Measurements from ENCODE around the gene TRPM3. TPM values are rescaled to one million over a fixed set of nuclear protein-coding genes. Genes with fewer than 3 reads are reported as not detected.

The TRPM3 gene
- total RNA-seq, 1 donor from 2014 or later, result 0.13 TPM

GRCh38 chr9:71098801-71099200 is 22.6 kb downstream of the TRPM3 start:
- DNase-seq (ENCODE audit: low read depth in 2 of 2), result no peak

- DNase-seq (ENCODE audit: low read depth in 2 of 2), result no peak
Observed at GRCh38 chr9:71097671-71098070, 23.8 kb downstream of the TRPM3 start.

- DNase-seq (ENCODE audit: low read depth in 2 of 2), result no peak
Observed at GRCh38 chr9:71096421-71097108, 24.9 kb downstream of the TRPM3 start.

- no peak for DNase-seq (ENCODE audit: low read depth in 2 of 2)
Observed at GRCh38 chr9:71094708-71095251, 26.6 kb downstream of the TRPM3 start.

GRCh38 chr9:71090896-71091295 is 30.5 kb downstream of the TRPM3 start:
- no peak for DNase-seq (ENCODE audit: low read depth in 2 of 2)

- DNase-seq (ENCODE audit: low read depth in 2 of 2), result no peak
Observed at GRCh38 chr9:71079451-71079850, 42.0 kb downstream of the TRPM3 start.

- DNase-seq (ENCODE audit: low read depth in 2 of 2), result no peak
Observed at GRCh38 chr9:71076096-71076495, 45.3 kb downstream of the TRPM3 start.

GRCh38 chr9:71073494-71073893 is 47.9 kb downstream of the TRPM3 start:
- no peak for DNase-seq (ENCODE audit: low read depth in 2 of 2)

GRCh38 chr9:71072587-71072986 is 48.8 kb downstream of the TRPM3 start:
- no peak for DNase-seq (ENCODE audit: low read depth in 2 of 2)

- DNase-seq (ENCODE audit: low read depth in 2 of 2), result no peak
Observed at GRCh38 chr9:71071633-71072032, 49.8 kb downstream of the TRPM3 start.

- no peak for DNase-seq (ENCODE audit: low read depth in 2 of 2)
Observed at GRCh38 chr9:71058660-71059059, 62.8 kb downstream of the TRPM3 start.

- DNase-seq (ENCODE audit: low read depth in 2 of 2), result no peak
Observed at GRCh38 chr9:71052287-71052686, 69.1 kb downstream of the TRPM3 start.

GRCh38 chr9:71048280-71048679 is 73.1 kb downstream of the TRPM3 start:
- no peak for DNase-seq (ENCODE audit: low read depth in 2 of 2)

GRCh38 chr9:71042448-71042990 is 78.9 kb downstream of the TRPM3 start:
- no peak for DNase-seq (ENCODE audit: low read depth in 2 of 2)

GRCh38 chr9:71037521-71037920 is 83.9 kb downstream of the TRPM3 start:
- DNase-seq (ENCODE audit: low read depth in 2 of 2), result no peak

GRCh38 chr9:71036501-71036900 is 84.9 kb downstream of the TRPM3 start:
- DNase-seq (ENCODE audit: low read depth in 2 of 2), result peak; percentile 21 to 76

GRCh38 chr9:71032779-71033178 is 88.6 kb downstream of the TRPM3 start:
- no peak for DNase-seq (ENCODE audit: low read depth in 2 of 2)

- DNase-seq (ENCODE audit: low read depth in 2 of 2), result no peak
Observed at GRCh38 chr9:71025728-71026127, 95.7 kb downstream of the TRPM3 start.

- DNase-seq (ENCODE audit: low read depth in 2 of 2), result no peak
Observed at GRCh38 chr9:71025201-71025600, 96.2 kb downstream of the TRPM3 start.

GRCh38 chr9:71010258-71010657 is 111.2 kb downstream of the TRPM3 start:
- no peak for DNase-seq (ENCODE audit: low read depth in 2 of 2)

- DNase-seq (ENCODE audit: low read depth in 2 of 2), result no peak
Observed at GRCh38 chr9:71005456-71005855, 116.0 kb downstream of the TRPM3 start.

- no peak for DNase-seq (ENCODE audit: low read depth in 2 of 2)
Observed at GRCh38 chr9:71004196-71004595, 117.2 kb downstream of the TRPM3 start.

GRCh38 chr9:71003346-71003745 is 118.1 kb downstream of the TRPM3 start:
- no peak for DNase-seq (ENCODE audit: low read depth in 2 of 2)

Measured in dermis microvascular lymphatic vessel endothelial cell (primary cell).